MM.1S (cell line): ENCODE data around the gene TSEN2.

Source experiments
- DNase-seq: peaks from one replicate; pipeline ENCODE4 v3.0.0-alpha.2; 2015
- H2AFZ ChIP-seq: fragments of 300-600 bp; sonication (generic); 2 replicates; pipeline ENCODE4 v1.6.0; 2016; ENCODE audit warnings: antibody characterized with exemption, low read length
- H3F3A ChIP-seq: fragments of 300-600 bp; sonication (generic); 2 replicates; pipeline ENCODE4 v1.6.1; 2016; ENCODE audit warnings: mild to moderate bottlenecking, antibody characterized with exemption, low read length, moderate library complexity, mixed read lengths; ENCODE audit not compliant: insufficient read depth
- H3K27ac ChIP-seq: fragments of 300-600 bp; sonication (generic); 2 replicates; pipeline ENCODE4 v1.5.1; 2016; ENCODE audit warnings: mild to moderate bottlenecking, low read length
- H3K27me3 ChIP-seq: fragments of 300-600 bp; sonication (generic); replicated peaks from 2 replicates; pipeline ENCODE4 v1.6.0; 2016; ENCODE audit warnings: low read length; ENCODE audit not compliant: insufficient read depth
- H3K36me3 ChIP-seq: fragments of 300-600 bp; sonication (generic); replicated peaks from 2 replicates; pipeline ENCODE4 v1.6.1; 2016; ENCODE audit warnings: mild to moderate bottlenecking, low read length, mixed read lengths; ENCODE audit not compliant: insufficient read depth
- H3K4me1 ChIP-seq: fragments of 300-600 bp; sonication (generic); 2 replicates; pipeline ENCODE4 v1.6.1; 2016; ENCODE audit warnings: low read length, mixed read lengths
- H3K4me2 ChIP-seq: fragments of 300-600 bp; sonication (generic); 2 replicates; pipeline ENCODE4 v1.6.0; 2016; ENCODE audit warnings: low read depth, low read length
- H3K4me3 ChIP-seq: fragments of 300-600 bp; sonication (generic); 2 replicates; pipeline ENCODE4 v1.5.1; 2016; ENCODE audit warnings: low read length, mixed read lengths
- H3K79me2 ChIP-seq: fragments of 300-600 bp; sonication (generic); 2 replicates; pipeline ENCODE4 v1.6.1; 2016; ENCODE audit warnings: mixed run types, low read length, mixed read lengths
- H3K9ac ChIP-seq: fragments of 300-600 bp; sonication (generic); 2 replicates; pipeline ENCODE4 v1.6.1; 2016; ENCODE audit warnings: low read length, mixed read lengths
- H3K9me2 ChIP-seq: fragments of 300-600 bp; sonication (generic); replicated peaks from 2 replicates; pipeline ENCODE4 v1.6.1; 2016; ENCODE audit warnings: mild to moderate bottlenecking, low read length, mixed read lengths; ENCODE audit not compliant: insufficient read depth
- H3K9me3 ChIP-seq: fragments of 300-600 bp; sonication (generic); replicated peaks from 2 replicates; pipeline ENCODE4 v1.6.1; 2016; ENCODE audit warnings: mild to moderate bottlenecking, low read length, mixed read lengths; ENCODE audit not compliant: insufficient read depth
- H4K20me1 ChIP-seq: fragments of 300-600 bp; sonication (generic); 2 replicates; pipeline ENCODE4 v1.6.1; 2016; ENCODE audit warnings: mild to moderate bottlenecking, low read length, moderate library complexity, mixed read lengths; ENCODE audit not compliant: insufficient read depth
- CTCF ChIP-seq: fragments of 300-600 bp; sonication (generic); IDR thresholded peaks from 2 replicates; pipeline ENCODE4 v1.5.1; 2016; ENCODE audit warnings: antibody characterized with exemption, low read length, mixed read lengths
- EZH2 ChIP-seq: fragments of 300-600 bp; sonication (generic); optimal IDR thresholded peaks from 2 replicates; pipeline ENCODE3; 2017; ENCODE audit warnings: low read depth, mild to moderate bottlenecking, antibody characterized with exemption, low read length, mixed read lengths
- EZH2phosphoT487 ChIP-seq: fragments of 300-600 bp; sonication (generic); IDR thresholded peaks from 2 replicates; pipeline ENCODE4 v1.6.1; 2018; ENCODE audit warnings: antibody characterized with exemption, low read length

TSEN2 gene

GRCh38 chr3:12579456-12579855 is 95.2 kb downstream of the TSEN2 start:
- no peak for TF ChIP-seq EZH2
- no peak for TF ChIP-seq CTCF
- no peak for TF ChIP-seq EZH2phosphoT487
- Histone ChIP-seq H3K36me3 (peaks cover 18% of the 10 kb centered on the region; the same call in 1 of the 2 replicates), H4K20me1 (no peaks in the 10 kb centered on the region; the same call in 1 of the 2 replicates)

GRCh38 chr3:12579905-12580304 is 95.6 kb downstream of the TSEN2 start:
- H3K9me2 ChIP-seq: no peaks in the 10 kb centered on the region
- no peak overlapping the region for H2AFZ ChIP-seq
- H3K4me1 ChIP-seq: no peaks in the 10 kb centered on the region
- H3K9me3 ChIP-seq: no peaks in the 10 kb centered on the region
- H3K4me2 ChIP-seq: no peak overlapping the region
- peaks cover 20% of the 10 kb centered on the region for H3K79me2 ChIP-seq
- no peak overlapping the region for H3K27ac ChIP-seq
- no peak for DNase-seq
- no peaks in the 10 kb centered on the region; the same call in 1 of the 2 replicates for H4K20me1 ChIP-seq
- peaks cover 18% of the 10 kb centered on the region; the same call in 1 of the 2 replicates for H3K36me3 ChIP-seq
- no peaks in the 10 kb centered on the region for H3F3A ChIP-seq
- H3K27me3 ChIP-seq: no peaks in the 10 kb centered on the region
- no peak overlapping the region for H3K4me3 ChIP-seq
- H3K9ac ChIP-seq: no peak overlapping the region
- no peak for TF ChIP-seq EZH2phosphoT487
- no peak for TF ChIP-seq EZH2
- no peak for TF ChIP-seq CTCF

More at GRCh38 chr3:12579456-12579855, 95.2 kb downstream of the TSEN2 start:
- H3K9me2 ChIP-seq: no peaks in the 10 kb centered on the region
- peaks cover 20% of the 10 kb centered on the region for H3K79me2 ChIP-seq
- no peaks in the 10 kb centered on the region for H3K4me1 ChIP-seq
- no peak for DNase-seq
- no peak overlapping the region for H3K9ac ChIP-seq
- no peaks in the 10 kb centered on the region for H3K9me3 ChIP-seq
- H3F3A ChIP-seq: no peaks in the 10 kb centered on the region
- H3K4me3 ChIP-seq: no peak overlapping the region
- H2AFZ ChIP-seq: no peak overlapping the region
- H3K4me2 ChIP-seq: no peak overlapping the region
- no peak overlapping the region for H3K27ac ChIP-seq
- H3K27me3 ChIP-seq: no peaks in the 10 kb centered on the region

GRCh38 chr3:12582730-12583129 is 98.5 kb downstream of the TSEN2 start:
- H3K4me2 ChIP-seq: no peak overlapping the region
- H4K20me1 ChIP-seq: no peaks in the 10 kb centered on the region; the same call in 1 of the 2 replicates
- H3K9me3 ChIP-seq: no peaks in the 10 kb centered on the region
- no peaks in the 10 kb centered on the region for H3K27me3 ChIP-seq
- H3K9ac ChIP-seq: no peak overlapping the region
- H3K79me2 ChIP-seq: peaks cover 24% of the 10 kb centered on the region
- TF ChIP-seq EZH2 (no peak), EZH2phosphoT487 (no peak), CTCF (no peak)
- H3K4me1 ChIP-seq: no peaks in the 10 kb centered on the region
- no peak overlapping the region for H3K27ac ChIP-seq
- no peaks in the 10 kb centered on the region for H3K9me2 ChIP-seq
- peaks cover 18% of the 10 kb centered on the region; the same call in 1 of the 2 replicates for H3K36me3 ChIP-seq
- H3F3A ChIP-seq: no peaks in the 10 kb centered on the region; the same call in 1 of the 2 replicates
- no peak overlapping the region for H2AFZ ChIP-seq
- no peak overlapping the region for H3K4me3 ChIP-seq
- no peak for DNase-seq
